Measurements from ENCODE around the gene E2F6.

E2F6 gene

GRCh38 chr2:11456251-11456650 lies 9.7 kb downstream of the E2F6 start:
- no peak for DNase-seq

- DNase-seq, result no peak
These were observed 11.1 kb downstream of the E2F6 start for GRCh38 chr2:11454824-11455223.

- no peak for DNase-seq
These were observed 15.2 kb downstream of the E2F6 start for GRCh38 chr2:11450791-11451190.

GRCh38 chr2:11446733-11447248 lies 19.2 kb downstream of the E2F6 start:
- peak; percentile 37 for DNase-seq

- DNase-seq, result no peak
These were observed 21.2 kb downstream of the E2F6 start for GRCh38 chr2:11444737-11445136.

- DNase-seq, result no peak
These were observed 27.3 kb downstream of the E2F6 start for GRCh38 chr2:11438555-11439080.

GRCh38 chr2:11437602-11438001 lies 28.4 kb downstream of the E2F6 start:
- DNase-seq, result no peak

- no peak for DNase-seq
These were observed 30.9 kb downstream of the E2F6 start for GRCh38 chr2:11435036-11435435.

GRCh38 chr2:11434443-11434842 lies 31.5 kb downstream of the E2F6 start:
- DNase-seq, result no peak

GRCh38 chr2:11433822-11434221 lies 32.1 kb downstream of the E2F6 start:
- no peak for DNase-seq

- no peak for DNase-seq
These were observed 35.2 kb downstream of the E2F6 start for GRCh38 chr2:11430729-11431128.

GRCh38 chr2:11427224-11427623 lies 38.7 kb downstream of the E2F6 start:
- no peak for DNase-seq

GRCh38 chr2:11422901-11423435 lies 43.0 kb downstream of the E2F6 start:
- DNase-seq, result no peak

- no peak for DNase-seq
These were observed 43.5 kb downstream of the E2F6 start for GRCh38 chr2:11422491-11422865.

GRCh38 chr2:11421863-11422490 lies 44.0 kb downstream of the E2F6 start:
- no peak for DNase-seq

- no peak for DNase-seq
These were observed 45.3 kb downstream of the E2F6 start for GRCh38 chr2:11420671-11421070.

- no peak for DNase-seq
These were observed 45.8 kb downstream of the E2F6 start for GRCh38 chr2:11420190-11420589.

GRCh38 chr2:11419781-11420180 lies 46.2 kb downstream of the E2F6 start:
- no peak for DNase-seq

GRCh38 chr2:11417946-11418585 lies 47.9 kb downstream of the E2F6 start:
- no peak for DNase-seq

- DNase-seq, result no peak
These were observed 49.0 kb downstream of the E2F6 start for GRCh38 chr2:11416931-11417330.

GRCh38 chr2:11416186-11416585 lies 49.8 kb downstream of the E2F6 start:
- DNase-seq, result no peak

GRCh38 chr2:11414372-11415124 lies 51.4 kb downstream of the E2F6 start:
- no peak for DNase-seq

- no peak for DNase-seq
These were observed 53.5 kb downstream of the E2F6 start for GRCh38 chr2:11412449-11412810.
